Measurements from ENCODE around the gene EXOG.
"Not testable (repeated sequence)": the region's sequence is repeated elsewhere in the genome, so short reads cannot be mapped to it uniquely, and the experiment has no call there.

EXOG gene

DNA sequence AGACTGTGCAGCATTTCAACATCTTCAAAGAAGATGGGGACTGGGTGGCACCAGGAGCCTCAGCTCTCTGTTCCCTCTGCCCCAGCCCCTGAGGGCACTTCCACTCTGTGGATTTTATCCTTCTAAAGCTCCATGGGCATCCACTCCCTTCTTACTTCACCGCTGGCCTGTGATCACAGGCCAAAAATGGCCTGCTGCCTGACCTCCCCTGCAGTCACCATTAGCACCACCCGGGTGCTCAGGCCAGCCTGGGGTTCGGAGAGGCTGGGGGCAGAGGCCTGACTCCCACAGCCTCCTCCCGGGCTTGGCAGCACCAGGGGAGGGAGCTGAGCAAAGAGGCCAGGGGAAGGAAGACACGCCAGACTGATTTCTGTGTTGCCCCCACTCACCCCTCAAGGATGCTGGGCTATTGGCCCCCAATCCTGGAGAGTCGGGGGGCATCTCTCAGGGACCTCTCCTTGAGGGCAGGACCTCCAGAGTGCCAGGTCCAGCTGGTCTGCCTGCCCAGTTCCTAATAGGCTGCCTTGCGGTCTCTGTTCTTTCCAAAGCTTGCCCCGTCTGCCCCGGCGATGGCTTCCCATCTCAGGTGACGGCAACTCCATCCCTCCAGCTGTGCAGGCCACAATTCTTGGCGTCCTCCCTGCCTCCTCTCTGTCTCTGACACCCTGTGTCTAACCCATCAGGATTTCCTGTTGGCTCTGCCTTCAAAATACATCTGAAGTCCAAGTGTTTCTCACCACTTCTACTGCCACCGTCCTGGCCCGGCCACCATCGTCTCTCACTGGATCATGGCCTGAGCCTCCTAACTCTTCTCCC lies 67.1 kb downstream of the EXOG start:
- DNase-seq (ENCODE audit: low read depth in 2 of 2): no peak

DNA sequence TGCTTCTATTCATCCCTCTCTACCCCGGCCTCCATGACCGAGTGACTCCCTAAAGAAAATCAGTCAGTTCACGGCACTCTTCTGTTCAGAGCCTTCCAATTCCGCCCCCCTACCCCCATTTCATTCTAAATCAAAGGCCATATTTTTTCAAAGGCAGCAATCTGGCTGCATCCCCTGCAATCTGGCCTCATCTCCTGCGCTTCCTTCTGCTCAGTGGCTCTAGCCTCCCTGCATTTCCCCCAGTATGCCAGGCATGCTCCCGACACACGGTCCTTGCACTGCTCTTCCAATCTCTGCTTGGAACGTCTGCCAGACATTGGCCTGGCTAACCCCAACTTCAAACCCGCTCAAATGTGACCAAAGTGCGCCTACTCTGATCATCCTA lies 67.7 kb downstream of the EXOG start:
- DNase-seq (ENCODE audit: low read depth in 2 of 2): no peak

DNA sequence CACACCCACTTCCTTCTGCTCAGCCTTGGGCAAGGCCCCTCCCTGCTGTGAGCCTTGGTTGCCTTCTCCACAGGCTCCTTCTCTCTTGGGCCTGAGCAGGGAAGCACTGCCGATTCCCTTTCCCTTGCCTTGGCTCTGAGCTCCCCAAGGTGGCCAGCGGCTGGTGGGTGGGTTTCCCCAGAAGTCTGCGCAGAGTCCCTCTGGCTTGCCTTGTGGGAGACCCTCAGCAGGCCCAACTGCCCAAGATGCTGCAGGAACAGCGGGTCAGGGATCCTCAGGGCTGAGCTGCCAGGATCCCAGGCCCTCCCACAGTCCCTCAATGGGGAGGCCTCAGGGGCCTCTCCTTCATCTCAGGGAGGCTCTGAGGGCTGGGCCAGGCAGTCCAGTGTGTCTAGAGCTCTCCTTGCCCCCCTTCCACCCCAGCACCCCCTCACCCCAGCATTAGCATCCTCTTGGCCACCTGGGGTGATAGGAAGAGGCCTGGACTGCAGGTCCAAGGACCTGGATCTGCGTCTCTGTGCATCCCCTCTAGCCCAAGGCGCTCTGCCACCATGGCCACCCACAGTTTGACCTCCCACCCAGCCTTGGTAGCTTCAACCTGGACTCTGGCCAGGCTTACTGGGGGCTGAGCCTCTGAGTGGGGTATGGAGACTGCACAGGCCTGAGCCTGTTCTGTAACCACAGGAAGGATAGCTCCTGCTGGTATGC lies 68.6 kb downstream of the EXOG start:
- DNase-seq (ENCODE audit: low read depth in 2 of 2): no peak

GRCh38 chr3:38565339-38566214 lies 69.4 kb downstream of the EXOG start:
- DNase-seq (ENCODE audit: low read depth in 2 of 2): no peak

GRCh38 chr3:38566215-38566528 lies 70.0 kb downstream of the EXOG start:
- DNase-seq (ENCODE audit: low read depth in 2 of 2): no peak

GRCh38 chr3:38566794-38567193 lies 70.7 kb downstream of the EXOG start:
- DNase-seq (ENCODE audit: low read depth in 2 of 2): not testable (repeated sequence)

DNA sequence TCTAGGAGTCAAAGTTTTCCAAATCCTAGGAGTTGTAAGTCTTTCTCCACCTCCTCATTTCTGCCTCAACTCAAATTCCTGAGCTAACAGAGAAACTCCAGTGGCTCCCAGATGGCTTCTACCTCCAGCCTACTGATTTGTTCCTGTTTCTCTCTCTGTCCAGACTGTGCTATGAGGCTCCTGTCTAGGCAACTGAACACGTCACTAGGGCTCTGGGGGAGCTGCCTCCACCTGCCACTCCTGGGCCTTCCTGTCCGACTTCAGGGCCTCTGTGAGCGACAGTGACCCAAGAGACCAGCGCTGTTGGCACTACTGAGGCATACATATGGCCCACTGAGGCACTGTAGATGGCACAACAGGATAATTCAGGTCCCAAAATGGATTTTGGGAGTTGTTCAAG lies 71.4 kb downstream of the EXOG start:
- no peak for DNase-seq (ENCODE audit: low read depth in 2 of 2)

- DNase-seq (ENCODE audit: low read depth in 2 of 2): no peak
These were observed 77.0 kb downstream of the EXOG start for GRCh38 chr3:38573111-38573510.

DNA sequence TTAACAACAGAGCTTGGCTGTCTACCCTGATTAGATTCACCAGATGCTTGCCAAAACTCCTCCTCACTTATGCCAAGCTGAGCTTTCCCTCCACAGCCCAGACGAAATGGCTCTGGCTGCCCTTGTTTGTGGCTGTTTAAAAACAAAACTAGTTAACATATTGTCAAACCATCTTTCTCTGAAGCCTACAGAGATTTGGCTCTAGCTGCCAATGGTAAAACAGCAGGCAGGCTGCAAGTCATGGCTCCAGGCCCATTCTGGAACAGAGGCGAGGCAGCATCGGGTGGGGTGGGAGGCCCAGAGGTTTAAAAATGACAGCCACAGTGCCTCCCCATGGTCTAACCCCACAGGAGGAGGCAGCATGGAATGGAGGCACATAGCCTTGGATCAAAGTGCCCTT lies 77.4 kb downstream of the EXOG start:
- DNase-seq (ENCODE audit: low read depth in 2 of 2): no peak

GRCh38 chr3:38574411-38575278 lies 78.5 kb downstream of the EXOG start:
- no peak for DNase-seq (ENCODE audit: low read depth in 2 of 2)

- DNase-seq (ENCODE audit: low read depth in 2 of 2): no peak
These were observed 79.2 kb downstream of the EXOG start for GRCh38 chr3:38575279-38575843.

Measured in stimulated activated CD8-positive, alpha-beta memory T cell treated with anti-CD3 and anti-CD28 coated beads, Interleukin-2, amount 100 ng/mL, for 48 hours (primary cell).